MCF 10A (cell line): ENCODE measurements around the gene FRG2. TPM values are rescaled to one million over a fixed set of nuclear protein-coding genes. Genes with fewer than 3 reads are reported as not detected.
A peak's percentile ranks its signal among the peaks of the same experiment; 100 is the strongest.
"Not testable (repeated sequence)": the region's sequence is repeated elsewhere in the genome, so short reads cannot be mapped to it uniquely, and the experiment has no call there.

Experiments used
- BruUV-seq: library from RNA; stranded (reverse); fragments of 400-500 nt; replicated peaks from 2 replicates; lab custom pipeline; 2021; lab: Mats Ljungman, UMichigan
- CTCF ChIA-PET: fragments of 300-600 bp; sonication (Branson Sonifier 250); formaldehyde crosslinking; extraction: SDS; loops from one replicate; lab custom pipeline; 2021; ENCODE audit warnings: antibody characterized with exemption, inconsistent platforms; lab: Yijun Ruan, JAX
- POLR2A ChIA-PET: fragments of 300-600, 350-650 bp; sonication (Branson Sonifier 250); formaldehyde crosslinking; extraction: SDS; loops from one replicate; lab custom pipeline; 2020; ENCODE audit warnings: antibody characterized with exemption, inconsistent platforms; lab: Yijun Ruan, JAX
- DNase-seq: peaks from one replicate; pipeline ENCODE4 v3.0.0-alpha.2; 2018; ENCODE audit not compliant: unreplicated experiment
- H3K27ac Mint-ChIP-seq: one replicate; pipeline ENCODE4 v1.8.0; 2022; ENCODE audit warnings: mild to moderate bottlenecking, low read depth, mixed read lengths; ENCODE audit not compliant: unreplicated experiment
- H3K27me3 Mint-ChIP-seq: one replicate; pipeline ENCODE4 v1.8.0; 2022; ENCODE audit warnings: mixed read lengths; ENCODE audit not compliant: insufficient read depth, unreplicated experiment
- H3K36me3 Mint-ChIP-seq: one replicate; pipeline ENCODE4 v1.8.0; 2022; ENCODE audit warnings: mild to moderate bottlenecking, moderate library complexity, mixed read lengths; ENCODE audit not compliant: insufficient read depth, unreplicated experiment
- H3K4me1 Mint-ChIP-seq: one replicate; pipeline ENCODE4 v1.8.0; 2022; ENCODE audit warnings: mixed read lengths; ENCODE audit not compliant: insufficient read depth, unreplicated experiment
- H3K4me3 Mint-ChIP-seq: one replicate; pipeline ENCODE4 v1.8.0; 2022; ENCODE audit warnings: mild to moderate bottlenecking, moderate library complexity, mixed read lengths; ENCODE audit not compliant: unreplicated experiment
- H3K9me3 Mint-ChIP-seq: one replicate; pipeline ENCODE4 v1.8.0; 2022; ENCODE audit warnings: mixed read lengths; ENCODE audit not compliant: unreplicated experiment
- intact Hi-C: fragments of 100-400 bp; cut with micrococcal nuclease; formaldehyde crosslinking; loops from 2 replicates; pipeline ENCODE4 v1.14.1; 2022
- total RNA-seq: library from RNA; stranded (reverse); gene quantifications from 2 replicates; pipeline ENCODE4 v1.2.3, GENCODE V29; 2022
- TF ChIP-seq, protein P1 (sequence below): fragments of 200-600 bp; IDR thresholded peaks from one replicate; pipeline ENCODE4 v1.8.0; 2022; ENCODE audit warnings: antibody characterized with exemption, mild to moderate bottlenecking; ENCODE audit not compliant: unreplicated experiment

Gene FRG2
- total RNA-seq, 1 experiment from 2014 or later, result not detected

GRCh38 chr4:190037704-190038388 is 10.8 kb upstream of the FRG2 start:
- H3K36me3 Mint-ChIP-seq, H3K27me3 Mint-ChIP-seq, CTCF ChIA-PET, intact Hi-C loops, DNase-seq, H3K27ac Mint-ChIP-seq, BruUV-seq, POLR2A ChIA-PET, H3K9me3 Mint-ChIP-seq, H3K4me1 Mint-ChIP-seq: not testable (repeated sequence)
- H3K4me3 Mint-ChIP-seq, result peak overlapping the region; percentile 29
- TF ChIP-seq, protein P1, sequence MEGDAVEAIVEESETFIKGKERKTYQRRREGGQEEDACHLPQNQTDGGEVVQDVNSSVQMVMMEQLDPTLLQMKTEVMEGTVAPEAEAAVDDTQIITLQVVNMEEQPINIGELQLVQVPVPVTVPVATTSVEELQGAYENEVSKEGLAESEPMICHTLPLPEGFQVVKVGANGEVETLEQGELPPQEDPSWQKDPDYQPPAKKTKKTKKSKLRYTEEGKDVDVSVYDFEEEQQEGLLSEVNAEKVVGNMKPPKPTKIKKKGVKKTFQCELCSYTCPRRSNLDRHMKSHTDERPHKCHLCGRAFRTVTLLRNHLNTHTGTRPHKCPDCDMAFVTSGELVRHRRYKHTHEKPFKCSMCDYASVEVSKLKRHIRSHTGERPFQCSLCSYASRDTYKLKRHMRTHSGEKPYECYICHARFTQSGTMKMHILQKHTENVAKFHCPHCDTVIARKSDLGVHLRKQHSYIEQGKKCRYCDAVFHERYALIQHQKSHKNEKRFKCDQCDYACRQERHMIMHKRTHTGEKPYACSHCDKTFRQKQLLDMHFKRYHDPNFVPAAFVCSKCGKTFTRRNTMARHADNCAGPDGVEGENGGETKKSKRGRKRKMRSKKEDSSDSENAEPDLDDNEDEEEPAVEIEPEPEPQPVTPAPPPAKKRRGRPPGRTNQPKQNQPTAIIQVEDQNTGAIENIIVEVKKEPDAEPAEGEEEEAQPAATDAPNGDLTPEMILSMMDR, result peak; percentile 17

- CTCF ChIA-PET, H3K27ac Mint-ChIP-seq: not testable (repeated sequence)
Observed at GRCh38 chr4:190031264-190031663, 4.2 kb upstream of the FRG2 start.

DNA sequence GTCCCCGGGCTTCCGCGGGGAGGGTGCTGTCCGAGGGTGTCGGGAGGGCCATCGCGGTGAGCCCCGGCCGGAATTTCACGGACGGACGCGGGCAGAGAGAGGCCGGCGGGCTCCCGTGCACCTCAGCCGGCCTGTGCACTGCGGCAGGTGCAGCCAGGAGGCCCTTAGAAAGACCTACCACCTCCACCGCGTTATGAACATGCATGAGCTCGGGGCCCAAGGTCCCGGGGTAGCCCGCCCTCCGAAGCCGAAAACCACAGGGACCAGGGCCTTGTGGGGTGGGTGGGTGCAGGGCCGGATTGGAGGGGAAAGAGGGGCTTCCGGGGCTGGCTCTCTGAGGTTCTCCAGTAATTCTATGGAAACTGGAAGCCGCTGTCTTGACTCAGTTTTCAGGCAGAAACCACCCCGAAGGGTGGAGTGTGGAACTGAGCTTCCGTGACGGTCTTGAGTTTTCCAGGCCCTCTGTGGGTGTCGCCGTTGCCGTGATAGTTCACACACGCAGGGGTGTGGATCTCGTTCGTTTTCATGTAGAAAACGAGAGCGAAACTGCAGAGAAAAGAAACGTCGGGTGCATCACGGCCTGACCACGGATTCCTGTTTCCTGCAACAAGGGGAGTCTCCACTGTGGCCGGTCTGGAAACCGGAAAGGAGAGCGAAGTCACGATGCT is 4.3 kb downstream of the FRG2 start:
- POLR2A ChIA-PET, H3K4me3 Mint-ChIP-seq, CTCF ChIA-PET, H3K36me3 Mint-ChIP-seq, DNase-seq, intact Hi-C loops, BruUV-seq, H3K27ac Mint-ChIP-seq: not testable (repeated sequence)
- Mint-ChIP-seq H3K27me3 (peaks cover 11% of the 10 kb centered on the region), H3K4me1 (peaks cover 12% of the 10 kb centered on the region), H3K9me3 (peaks cover 16% of the 10 kb centered on the region)

More at GRCh38 chr4:190031264-190031663, 4.2 kb upstream of the FRG2 start:
- intact Hi-C loops, H3K4me1 Mint-ChIP-seq, H3K9me3 Mint-ChIP-seq, H3K27me3 Mint-ChIP-seq, DNase-seq, POLR2A ChIA-PET, H3K36me3 Mint-ChIP-seq, H3K4me3 Mint-ChIP-seq, BruUV-seq: not testable (repeated sequence)

DNA sequence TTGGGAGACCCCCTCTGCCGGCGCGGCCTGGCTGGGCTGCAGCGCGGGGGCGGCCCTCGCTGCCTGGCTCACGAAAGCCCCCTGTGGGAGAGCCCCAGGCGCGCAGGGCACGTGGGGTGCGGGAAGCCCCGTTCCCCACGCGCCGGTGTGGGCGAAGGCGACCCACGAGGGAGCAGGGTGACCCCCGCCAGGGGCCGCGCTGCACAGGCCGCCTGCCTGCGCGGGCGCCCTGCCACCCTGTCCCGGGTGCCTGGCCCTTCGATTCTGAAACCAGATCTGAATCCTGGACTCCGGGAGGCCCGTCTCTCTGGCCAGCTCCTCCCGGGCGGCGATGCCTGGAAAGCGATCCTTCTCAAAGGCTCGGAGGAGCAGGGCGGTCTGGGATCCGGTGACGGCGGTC is 5.1 kb downstream of the FRG2 start:
- H3K4me1 Mint-ChIP-seq, result peaks cover 12% of the 10 kb centered on the region
- H3K36me3 Mint-ChIP-seq, intact Hi-C loops, POLR2A ChIA-PET, BruUV-seq, H3K4me3 Mint-ChIP-seq, H3K27ac Mint-ChIP-seq, DNase-seq: not testable (repeated sequence)
- H3K27me3 Mint-ChIP-seq, result peaks cover 11% of the 10 kb centered on the region
- CTCF ChIA-PET, result interaction anchor here (0.6 kb wide), 1 partner anchor 13 kb away, joined by 3 read pairs; no protein-coding TSS in a partner anchor
- peaks cover 16% of the 10 kb centered on the region for H3K9me3 Mint-ChIP-seq

DNA sequence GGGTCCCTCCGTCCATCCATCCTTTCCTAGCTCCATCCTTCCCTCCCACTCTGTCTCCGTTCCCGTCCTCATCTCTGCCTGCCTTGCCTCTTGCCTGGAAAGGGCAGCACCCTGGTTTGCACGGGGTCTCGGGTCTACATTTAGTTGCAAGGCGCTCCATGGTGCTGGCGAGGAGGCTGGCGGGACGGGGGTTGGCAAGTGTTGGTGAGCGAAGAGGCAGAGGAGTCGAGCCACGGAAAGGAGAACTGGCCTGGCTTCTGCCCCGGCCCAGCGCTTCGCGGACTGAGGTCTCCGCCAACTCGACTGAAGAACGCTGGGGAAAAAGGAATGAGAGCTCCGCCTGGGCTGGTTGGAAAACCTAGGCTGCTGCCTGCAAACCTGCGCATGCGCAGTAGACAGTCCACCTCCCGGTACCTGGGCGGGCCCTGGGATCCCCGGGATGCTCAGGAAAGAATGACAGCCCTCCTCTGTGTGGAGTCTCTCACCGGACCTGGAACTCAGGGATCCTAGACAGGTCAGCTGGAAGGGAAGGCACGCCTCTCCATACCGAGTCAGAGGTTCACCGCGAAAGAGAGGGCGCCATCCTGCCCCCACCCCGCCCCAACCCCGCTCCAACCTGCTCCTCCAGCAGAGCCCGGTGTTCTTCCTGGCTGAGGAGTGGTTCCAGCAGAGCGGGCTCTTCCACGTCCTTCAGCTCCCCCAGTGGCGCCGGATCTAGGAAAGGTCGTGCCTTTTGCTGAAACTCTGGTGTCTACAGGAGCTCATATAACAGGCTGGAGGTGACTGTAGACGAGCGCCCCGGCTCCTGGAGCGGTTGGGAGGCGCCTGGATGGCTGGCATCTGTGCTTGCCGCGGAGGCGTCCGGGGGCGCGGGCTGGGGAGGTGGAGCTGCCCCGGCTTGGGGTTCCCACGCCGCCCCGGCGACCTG is 6.0 kb downstream of the FRG2 start:
- peak overlapping the region; percentile 66 for H3K4me3 Mint-ChIP-seq
- TF ChIP-seq, protein P1, result no peak
- H3K36me3 Mint-ChIP-seq, result no peaks in the 10 kb centered on the region
- BruUV-seq, result no TSS peak
- peak; percentile 7 for DNase-seq
- peaks cover 19% of the 10 kb centered on the region for H3K9me3 Mint-ChIP-seq
- H3K27ac Mint-ChIP-seq, result no peak overlapping the region
- peaks cover 12% of the 10 kb centered on the region for H3K4me1 Mint-ChIP-seq
- intact Hi-C loops, result no loop called here
- ChIA-PET CTCF (interaction anchor here (0.6 kb wide), 1 partner anchor 14 kb away, joined by 3 read pairs; no protein-coding TSS in a partner anchor), POLR2A (interaction anchor here (0.7 kb wide), 1 partner anchor 23 kb away, joined by 3 read pairs; no protein-coding TSS in a partner anchor)
- peaks cover 11% of the 10 kb centered on the region for H3K27me3 Mint-ChIP-seq

DNA sequence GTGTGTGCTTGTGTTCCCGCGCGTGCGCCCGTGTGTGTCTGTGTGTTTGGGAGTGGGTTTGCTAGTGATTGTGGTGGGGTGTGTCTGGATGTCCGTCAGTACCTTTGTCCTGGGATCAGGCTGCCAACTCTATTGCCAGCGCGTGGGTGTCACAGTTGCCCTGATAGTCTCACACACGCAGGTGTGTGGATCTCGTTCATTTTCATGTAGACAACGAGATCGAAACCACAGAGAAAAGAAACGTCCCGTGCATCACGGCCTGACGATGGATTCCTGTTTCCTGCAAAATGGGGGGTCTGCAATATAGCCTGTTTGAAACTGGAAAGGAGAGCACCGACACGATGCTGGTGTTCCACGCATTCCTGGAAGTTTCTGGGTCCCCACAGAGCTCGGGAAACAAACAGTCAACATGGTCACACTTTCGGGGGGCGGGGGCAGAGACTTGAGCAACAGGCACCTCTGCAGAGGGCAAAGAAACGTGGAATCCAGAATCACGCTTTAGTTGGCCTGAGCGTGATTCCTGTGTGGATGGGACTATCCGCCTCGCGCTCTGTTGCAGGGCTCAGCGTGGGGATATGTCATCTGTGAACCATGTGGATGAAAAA is 7.1 kb downstream of the FRG2 start:
- DNase-seq, H3K36me3 Mint-ChIP-seq, H3K4me3 Mint-ChIP-seq, POLR2A ChIA-PET, CTCF ChIA-PET, H3K27ac Mint-ChIP-seq, BruUV-seq, intact Hi-C loops: not testable (repeated sequence)
- H3K27me3 Mint-ChIP-seq, result peaks cover 11% of the 10 kb centered on the region
- H3K9me3 Mint-ChIP-seq, result peaks cover 24% of the 10 kb centered on the region
- H3K4me1 Mint-ChIP-seq, result peaks cover 12% of the 10 kb centered on the region
